Uterus (tissue), 4 donors: ENCODE measurements around the gene ADAMTSL1. TPM values are rescaled to one million over a fixed set of nuclear protein-coding genes. Genes with fewer than 3 reads are reported as not detected.

Experiments used
- DNase-seq, 2 donors: peaks; one replicate each; pipeline ENCODE4 v3.0.0-alpha.2; 2019 to 2020
- H3K27ac ChIP-seq, 2 donors: fragments of 200-600 bp; sonication (generic); 1 replicate in 1 of 2; 2 replicates in 1 of 2; pipeline ENCODE4 v1.5.1; 2016 to 2018
- H3K27me3 ChIP-seq, 2 donors: fragments of 200-600 bp; sonication (generic); one replicate each; pipeline ENCODE4 v1.5.1; 2018 to 2019; ENCODE audit warnings: control low read depth in 1 of 2
- H3K36me3 ChIP-seq, 2 donors: fragments of 200-600 bp; sonication (generic); one replicate each; pipeline ENCODE4 v1.5.1; 2019; ENCODE audit warnings: control low read depth in 1 of 2
- H3K4me1 ChIP-seq, 2 donors: fragments of 200-600 bp; sonication (generic); one replicate each; pipeline ENCODE4 v1.5.1; 2018 to 2019; ENCODE audit warnings: control low read depth in 1 of 2
- H3K4me3 ChIP-seq, 2 donors: fragments of 200-600 bp; sonication (generic); 1 replicate in 1 of 2; 2 replicates in 1 of 2; pipeline ENCODE4 v1.5.1; 2018 to 2019; ENCODE audit warnings: mild to moderate bottlenecking in 1 of 2
- H3K9me3 ChIP-seq, 2 donors: fragments of 200-600 bp; sonication (generic); one replicate each; pipeline ENCODE4 v1.5.1; 2019; ENCODE audit warnings: control low read depth in 1 of 2
- CTCF ChIP-seq, 4 experiments: fragments of 200-600 bp in 2 of 4; fragments of 450-650 bp in 2 of 4; sonication (generic) in 2 of 4; IDR thresholded peaks; one replicate each; pipeline ENCODE4 v1.5.1; 2016 to 2019; ENCODE audit warnings: antibody characterized with exemption in 4 of 4, mild to moderate bottlenecking in 2 of 4, moderate library complexity in 1 of 4
- POLR2A ChIP-seq, 2 donors: fragments of 450-650 bp; IDR thresholded peaks; one replicate each; pipeline ENCODE4 v1.6.1; 2016; ENCODE audit warnings: antibody characterized with exemption in 2 of 2, mild to moderate bottlenecking in 1 of 2, moderate library complexity in 1 of 2
- intact Hi-C: fragments of 100-400 bp; cut with DNase I; formaldehyde crosslinking; loops from one replicate; pipeline ENCODE4 v1.15.1; 2023; ENCODE audit warnings: low total_unique reads
- total RNA-seq, 4 donors: library from RNA; depleted of rRNA in 3 of 4; stranded (reverse); fragments of >200 nt in 3 of 4; gene quantifications; one replicate each; pipeline versions ENCODE4 v1.1.0 to v1.2.4, GENCODE V29; 2014 to 2023
- donor health status: DM: yes; HTN: yes; CAD: no.

The ADAMTSL1 gene
- total RNA-seq, 4 donors from 2014 or later: 30.0 to 186 (median 138) TPM

GRCh38 chr9:18594837-18595236, 120.9 kb downstream of the ADAMTSL1 start:
- Histone ChIP-seq H3K4me3 (no peak overlapping the region), H3K27me3 (no peaks in the 10 kb centered on the region), H3K27ac (peak overlapping the region in 1 of 2 donors; percentile 56), H3K9me3 (peaks cover 0 to 15% of the 10 kb centered on the region in 2 donors), H3K36me3 (no peaks in the 10 kb centered on the region), H3K4me1 (peaks cover 0 to 7% of the 10 kb centered on the region in 2 donors)
- TF ChIP-seq POLR2A (IDR thresholded peaks at IDR 0.05) (no peak), CTCF (IDR thresholded peaks at IDR 0.05) (no peak)
- intact Hi-C loops: no loop called here
- no peak for DNase-seq

GRCh38 chr9:18595597-18595996, 121.6 kb downstream of the ADAMTSL1 start:
- TF ChIP-seq CTCF (IDR thresholded peaks at IDR 0.05) (no peak), POLR2A (IDR thresholded peaks at IDR 0.05) (no peak)
- H3K27me3 ChIP-seq: no peaks in the 10 kb centered on the region
- H3K9me3 ChIP-seq: peaks cover 0 to 15% of the 10 kb centered on the region in 2 donors
- peak overlapping the region; percentile 56 to 76 for H3K27ac ChIP-seq
- DNase-seq: peak in 1 of 2 donors; percentile 52
- intact Hi-C loops: no loop called here
- H3K4me3 ChIP-seq: no peak overlapping the region
- H3K36me3 ChIP-seq: no peaks in the 10 kb centered on the region
- peaks cover 0 to 7% of the 10 kb centered on the region in 2 donors for H3K4me1 ChIP-seq

GRCh38 chr9:18596920-18597319, 123.0 kb downstream of the ADAMTSL1 start:
- TF ChIP-seq CTCF (IDR thresholded peaks at IDR 0.05) (no peak), POLR2A (IDR thresholded peaks at IDR 0.05) (no peak)

GRCh38 chr9:18598969-18599368, 125.0 kb downstream of the ADAMTSL1 start:
- no peak for DNase-seq
- TF ChIP-seq POLR2A (IDR thresholded peaks at IDR 0.05): no peak
- intact Hi-C loops: no loop called here
- Histone ChIP-seq H3K27me3 (no peaks in the 10 kb centered on the region), H3K27ac (peak overlapping the region; percentile 60 to 76), H3K36me3 (no peaks in the 10 kb centered on the region), H3K4me3 (no peak overlapping the region), H3K9me3 (no peaks in the 10 kb centered on the region), H3K4me1 (peaks cover 0 to 7% of the 10 kb centered on the region in 2 donors)

More at GRCh38 chr9:18596920-18597319, 123.0 kb downstream of the ADAMTSL1 start:
- peaks cover 0 to 3% of the 10 kb centered on the region in 2 donors for H3K9me3 ChIP-seq
- no peak overlapping the region for H3K4me3 ChIP-seq
- intact Hi-C loops: no loop called here
- H3K27ac ChIP-seq: peak overlapping the region; percentile 60 to 76
- H3K27me3 ChIP-seq: no peaks in the 10 kb centered on the region
- H3K4me1 ChIP-seq: peaks cover 0 to 7% of the 10 kb centered on the region in 2 donors
- no peaks in the 10 kb centered on the region for H3K36me3 ChIP-seq
- DNase-seq: peak in 1 of 2 donors; percentile 47

GRCh38 chr9:18601026-18601425, 127.1 kb downstream of the ADAMTSL1 start:
- DNase-seq: no peak
- no peaks in the 10 kb centered on the region for H3K9me3 ChIP-seq
- peak overlapping the region; percentile 29 to 41 for H3K27ac ChIP-seq
- H3K4me1 ChIP-seq: peaks cover 6 to 7% of the 10 kb centered on the region in 2 donors
- TF ChIP-seq POLR2A (IDR thresholded peaks at IDR 0.05) (no peak), CTCF (IDR thresholded peaks at IDR 0.05) (no peak)
- H3K27me3 ChIP-seq: no peaks in the 10 kb centered on the region
- no peaks in the 10 kb centered on the region for H3K36me3 ChIP-seq
- no peak overlapping the region for H3K4me3 ChIP-seq
- intact Hi-C loops: no loop called here

GRCh38 chr9:18601956-18602355, 128.0 kb downstream of the ADAMTSL1 start:
- intact Hi-C loops: no loop called here
- no peaks in the 10 kb centered on the region for H3K9me3 ChIP-seq
- H3K4me3 ChIP-seq: no peak overlapping the region
- no peaks in the 10 kb centered on the region for H3K27me3 ChIP-seq
- peaks cover 6 to 7% of the 10 kb centered on the region in 2 donors for H3K4me1 ChIP-seq
- no peak overlapping the region for H3K27ac ChIP-seq
- no peaks in the 10 kb centered on the region for H3K36me3 ChIP-seq
- TF ChIP-seq CTCF (IDR thresholded peaks at IDR 0.05) (no peak), POLR2A (IDR thresholded peaks at IDR 0.05) (no peak)
- DNase-seq: no peak
